Measurements from ENCODE around the gene ST3GAL3. TPM values are rescaled to one million over a fixed set of nuclear protein-coding genes. Genes with fewer than 3 reads are reported as not detected.
A peak's percentile ranks its signal among the peaks of the same experiment; 100 is the strongest.

The ST3GAL3 gene
- polyA plus RNA-seq, 1 donor (not counting 4 experiments of a cell fraction or from before 2014, with no cell fraction given), result 10.0 TPM

- Histone ChIP-seq H3K4me2 (ENCODE audit: control insufficient read depth, extremely low read depth, insufficient read depth, low read depth, low read length) (peak overlapping the region; percentile 15), H3K4me3 (ENCODE audit: control insufficient read depth in 2 of 3, extremely low read depth in 1 of 3, insufficient read depth in 2 of 3, low read depth in 1 of 3, low read length in 3 of 3) (no peak overlapping the region)
- peak; percentile 82 for FAIRE-seq
Measured at GRCh38 chr1:43867976-43868740, 160.8 kb downstream of the ST3GAL3 start.

GRCh38 chr1:43868741-43869067, 161.4 kb downstream of the ST3GAL3 start:
- peak; percentile 68 for FAIRE-seq
- no peak for DNase-seq (ENCODE audit: low read depth, low spot score)
- no peaks in the 10 kb centered on the region for H3K9me3 ChIP-seq (ENCODE audit: control insufficient read depth, low read depth, low read length)
- no peak overlapping the region for H3K4me2 ChIP-seq (ENCODE audit: control insufficient read depth, extremely low read depth, insufficient read depth, low read depth, low read length)
- no peak overlapping the region for H3K9ac ChIP-seq (ENCODE audit: control insufficient read depth, extremely low read depth, insufficient read depth, low read length)
- no peaks in the 10 kb centered on the region for H3K79me2 ChIP-seq (ENCODE audit: control insufficient read depth, insufficient read depth, low read length)
- no peaks in the 10 kb centered on the region for H3K9me1 ChIP-seq (ENCODE audit: control insufficient read depth, extremely low read depth, insufficient read depth, low read length)
- H3K36me3 ChIP-seq (ENCODE audit: control insufficient read depth in 2 of 2, extremely low read depth in 1 of 2, insufficient read depth in 2 of 2, low read length in 2 of 2), result no peaks in the 10 kb centered on the region
- peaks cover 24% of the 10 kb centered on the region for H3K4me1 ChIP-seq (ENCODE audit: control insufficient read depth, extremely low read depth, insufficient read depth, low read length)
- no peak overlapping the region for H2AFZ ChIP-seq (ENCODE audit: control insufficient read depth, low read length)
- H3K27me3 ChIP-seq (ENCODE audit: control insufficient read depth, extremely low read depth, insufficient read depth, low read length), result no peaks in the 10 kb centered on the region
- H3K4me3 ChIP-seq (ENCODE audit: control insufficient read depth in 2 of 3, extremely low read depth in 1 of 3, insufficient read depth in 2 of 3, low read depth in 1 of 3, low read length in 3 of 3), result no peak overlapping the region
- H4K20me1 ChIP-seq (ENCODE audit: control insufficient read depth, extremely low read depth, insufficient read depth, low read length), result no peaks in the 10 kb centered on the region
- TF ChIP-seq EZH2 (IDR thresholded peaks at IDR 0.05; ENCODE audit: low read length) (no peak), CTCF (optimal IDR thresholded peaks at IDR 0.05 in 1 of 3, IDR thresholded peaks at IDR 0.05 in 1 of 3, conservative IDR thresholded peaks at IDR 0.05 in 1 of 3; ENCODE audit: extremely low read depth in 1 of 3, insufficient read depth in 2 of 3, low read length in 3 of 3) (no peak)
- peak overlapping the region; percentile 51 for H3K27ac ChIP-seq (ENCODE audit: control insufficient read depth, insufficient read depth, low read length)
- dilution Hi-C loops (cut with MboI; ENCODE audit: extremely low pct_ligation_motif_present, low sequenced_read_pairs), result no loop called here

More at GRCh38 chr1:43867976-43868740, 160.8 kb downstream of the ST3GAL3 start:
- H2AFZ ChIP-seq (ENCODE audit: control insufficient read depth, low read length), result no peak overlapping the region
- no peaks in the 10 kb centered on the region for H4K20me1 ChIP-seq (ENCODE audit: control insufficient read depth, extremely low read depth, insufficient read depth, low read length)
- H3K9ac ChIP-seq (ENCODE audit: control insufficient read depth, extremely low read depth, insufficient read depth, low read length), result no peak overlapping the region
- peak overlapping the region; percentile 51 for H3K27ac ChIP-seq (ENCODE audit: control insufficient read depth, insufficient read depth, low read length)
- H3K4me1 ChIP-seq (ENCODE audit: control insufficient read depth, extremely low read depth, insufficient read depth, low read length), result peaks cover 24% of the 10 kb centered on the region
- no peaks in the 10 kb centered on the region for H3K9me1 ChIP-seq (ENCODE audit: control insufficient read depth, extremely low read depth, insufficient read depth, low read length)
- H3K36me3 ChIP-seq (ENCODE audit: control insufficient read depth in 2 of 2, extremely low read depth in 1 of 2, insufficient read depth in 2 of 2, low read length in 2 of 2), result no peaks in the 10 kb centered on the region
- no peaks in the 10 kb centered on the region for H3K9me3 ChIP-seq (ENCODE audit: control insufficient read depth, low read depth, low read length)
- no peak for TF ChIP-seq EZH2 (IDR thresholded peaks at IDR 0.05; ENCODE audit: low read length)
- no peak for TF ChIP-seq CTCF (optimal IDR thresholded peaks at IDR 0.05 in 1 of 3, IDR thresholded peaks at IDR 0.05 in 1 of 3, conservative IDR thresholded peaks at IDR 0.05 in 1 of 3; ENCODE audit: extremely low read depth in 1 of 3, insufficient read depth in 2 of 3, low read length in 3 of 3)
- dilution Hi-C loops (cut with MboI; ENCODE audit: extremely low pct_ligation_motif_present, low sequenced_read_pairs), result no loop called here
- H3K27me3 ChIP-seq (ENCODE audit: control insufficient read depth, extremely low read depth, insufficient read depth, low read length), result no peaks in the 10 kb centered on the region
- DNase-seq (ENCODE audit: low read depth, low spot score), result no peak
- H3K79me2 ChIP-seq (ENCODE audit: control insufficient read depth, insufficient read depth, low read length), result no peaks in the 10 kb centered on the region

Measured in keratinocyte (primary cell).